ENCODE measurements around the gene PLGLB1.
"Not testable (repeated sequence)": the region's sequence is repeated elsewhere in the genome, so short reads cannot be mapped to it uniquely, and the experiment has no call there.

- TF ChIP-seq ARNTL (CRISPR knock-in tag; IDR thresholded peaks at IDR 0.05); CENPX (CRISPR knock-in tag; IDR thresholded peaks at IDR 0.05); HHEX (CRISPR knock-in tag; IDR thresholded peaks at IDR 0.05); CSRNP1 (CRISPR knock-in tag; IDR thresholded peaks at IDR 0.05); ZBTB40 (IDR thresholded peaks at IDR 0.05); ZBTB40 (CRISPR knock-in tag; IDR thresholded peaks at IDR 0.05); CTCF (CRISPR knock-in tag; IDR thresholded peaks at IDR 0.05); HNF1A (IDR thresholded peaks at IDR 0.05; ENCODE audit: low read depth); HNF1A (CRISPR knock-in tag; IDR thresholded peaks at IDR 0.05; ENCODE audit: borderline replicate concordance); NFIC (IDR thresholded peaks at IDR 0.05; ENCODE audit: low read length); POLR2A (IDR thresholded peaks at IDR 0.05; ENCODE audit: insufficient read depth in 1 of 2, low read depth in 2 of 2, low read length in 2 of 2); GABPA (IDR thresholded peaks at IDR 0.05; ENCODE audit: low read depth, low read length); GABPA (CRISPR knock-in tag; IDR thresholded peaks at IDR 0.05; ENCODE audit: low read depth): not testable (repeated sequence)
Measured at GRCh38 chr2:87061519-87061918, 39.9 kb upstream of the PLGLB1 start.

Measured in HepG2 (cell line).